GM19467 (cell line): ENCODE data around the gene TMEM94.

ENCODE experiments used
- ATAC-seq: cut with Tn5 transposase; IDR thresholded peaks from one replicate; pipeline ENCODE4 v1.9.1; 2021; ENCODE audit warnings: mild to moderate bottlenecking, moderate library complexity; ENCODE audit not compliant: unreplicated experiment

The TMEM94 gene

GRCh38 chr17:75494326-75494877, 38.0 kb downstream of the TMEM94 start:
- ATAC-seq, result no peak

- ATAC-seq, result no peak
These were observed 39.6 kb downstream of the TMEM94 start for GRCh38 chr17:75496005-75496404.

- no peak for ATAC-seq
These were observed 41.7 kb downstream of the TMEM94 start for GRCh38 chr17:75498039-75498725.

GRCh38 chr17:75498726-75499213, 42.3 kb downstream of the TMEM94 start:
- ATAC-seq, result no peak

GRCh38 chr17:75499313-75500022, 43.0 kb downstream of the TMEM94 start:
- ATAC-seq, result no peak

- no peak for ATAC-seq
These were observed 44.2 kb downstream of the TMEM94 start for GRCh38 chr17:75500419-75501216.

- ATAC-seq, result no peak
These were observed 45.1 kb downstream of the TMEM94 start for GRCh38 chr17:75501378-75502071.

GRCh38 chr17:75502072-75502720, 45.8 kb downstream of the TMEM94 start:
- no peak for ATAC-seq

GRCh38 chr17:75502721-75503329, 46.4 kb downstream of the TMEM94 start:
- no peak for ATAC-seq

- no peak for ATAC-seq
These were observed 47.0 kb downstream of the TMEM94 start for GRCh38 chr17:75503337-75503950.

- ATAC-seq, result no peak
These were observed 47.5 kb downstream of the TMEM94 start for GRCh38 chr17:75503976-75504346.

GRCh38 chr17:75504347-75505151, 48.1 kb downstream of the TMEM94 start:
- ATAC-seq, result no peak

GRCh38 chr17:75505152-75505409, 48.6 kb downstream of the TMEM94 start:
- ATAC-seq, result no peak

GRCh38 chr17:75505640-75506039, 49.2 kb downstream of the TMEM94 start:
- ATAC-seq, result no peak

- ATAC-seq, result no peak
These were observed 49.7 kb downstream of the TMEM94 start for GRCh38 chr17:75506134-75506533.

GRCh38 chr17:75506888-75507287, 50.5 kb downstream of the TMEM94 start:
- ATAC-seq, result no peak

- ATAC-seq, result no peak
These were observed 51.6 kb downstream of the TMEM94 start for GRCh38 chr17:75507733-75508719.

- no peak for ATAC-seq
These were observed 52.5 kb downstream of the TMEM94 start for GRCh38 chr17:75508931-75509361.
